ENCODE results near the gene BEND7.

The BEND7 gene

DNA sequence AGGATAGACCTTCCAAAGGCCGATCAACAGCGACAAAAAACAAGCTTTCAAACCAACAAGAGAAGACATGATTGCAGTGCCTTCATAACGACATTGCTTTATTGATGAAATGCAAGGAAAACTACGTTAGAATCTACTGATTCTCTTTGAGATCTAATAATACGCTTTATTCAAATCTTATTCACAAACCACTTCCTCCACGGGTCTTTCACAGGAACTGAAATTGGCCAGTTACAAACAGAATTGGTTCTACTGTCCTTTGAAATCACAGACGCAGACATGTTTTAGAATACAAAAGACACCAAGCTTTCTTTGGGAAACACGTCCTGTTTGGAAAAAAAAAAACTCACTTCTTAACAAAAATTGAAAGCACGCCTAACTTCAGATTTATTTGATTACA is 106.0 kb downstream of the BEND7 start:
- ChIA-PET POLR2A (ENCODE audit: low non-redundant PET) (no interaction called here), CTCF (no interaction called here)
- no peak for DNase-seq (ENCODE audit: low spot score)
- no peak overlapping the region for H3K27ac ChIP-seq
- TF ChIP-seq, protein P1, sequence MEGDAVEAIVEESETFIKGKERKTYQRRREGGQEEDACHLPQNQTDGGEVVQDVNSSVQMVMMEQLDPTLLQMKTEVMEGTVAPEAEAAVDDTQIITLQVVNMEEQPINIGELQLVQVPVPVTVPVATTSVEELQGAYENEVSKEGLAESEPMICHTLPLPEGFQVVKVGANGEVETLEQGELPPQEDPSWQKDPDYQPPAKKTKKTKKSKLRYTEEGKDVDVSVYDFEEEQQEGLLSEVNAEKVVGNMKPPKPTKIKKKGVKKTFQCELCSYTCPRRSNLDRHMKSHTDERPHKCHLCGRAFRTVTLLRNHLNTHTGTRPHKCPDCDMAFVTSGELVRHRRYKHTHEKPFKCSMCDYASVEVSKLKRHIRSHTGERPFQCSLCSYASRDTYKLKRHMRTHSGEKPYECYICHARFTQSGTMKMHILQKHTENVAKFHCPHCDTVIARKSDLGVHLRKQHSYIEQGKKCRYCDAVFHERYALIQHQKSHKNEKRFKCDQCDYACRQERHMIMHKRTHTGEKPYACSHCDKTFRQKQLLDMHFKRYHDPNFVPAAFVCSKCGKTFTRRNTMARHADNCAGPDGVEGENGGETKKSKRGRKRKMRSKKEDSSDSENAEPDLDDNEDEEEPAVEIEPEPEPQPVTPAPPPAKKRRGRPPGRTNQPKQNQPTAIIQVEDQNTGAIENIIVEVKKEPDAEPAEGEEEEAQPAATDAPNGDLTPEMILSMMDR (conservative IDR thresholded peaks at IDR 0.05; ENCODE audit: low read depth): no peak

DNA sequence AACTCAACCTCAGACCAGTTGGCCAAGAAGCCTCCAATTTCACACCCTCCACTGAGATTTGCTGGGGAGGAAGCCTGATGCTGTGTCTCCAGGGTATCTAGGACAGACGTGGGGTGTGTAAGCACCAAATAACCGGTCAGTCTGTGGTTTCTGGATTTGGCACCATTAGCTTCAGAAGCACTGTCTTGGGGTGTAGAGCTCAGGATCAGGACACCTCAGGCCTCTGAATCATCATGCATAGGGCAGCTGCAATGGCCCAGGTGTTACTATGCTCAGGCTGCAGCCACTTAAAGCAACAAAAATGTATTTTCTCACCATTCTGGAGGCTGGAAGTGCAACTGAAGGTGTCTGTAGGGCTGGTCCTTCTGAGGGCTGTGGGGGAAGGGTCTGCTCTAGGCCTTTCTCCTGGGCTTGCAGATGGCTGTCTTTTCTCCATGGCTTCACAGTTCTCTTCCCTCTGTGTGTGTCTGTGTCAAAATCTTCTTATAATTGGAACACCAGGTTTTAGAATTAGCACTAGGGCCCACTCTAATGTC is 107.4 kb downstream of the BEND7 start:
- ChIA-PET POLR2A (ENCODE audit: low non-redundant PET) (no interaction called here), CTCF (interaction anchor here (1.5 kb wide), 1 partner anchor 19 kb away, joined by 6 read pairs; no protein-coding TSS in a partner anchor)
- no peak overlapping the region for H3K27ac ChIP-seq
- DNase-seq (ENCODE audit: low spot score): no peak
- TF ChIP-seq, protein P1 (conservative IDR thresholded peaks at IDR 0.05; ENCODE audit: low read depth): no peak

DNA sequence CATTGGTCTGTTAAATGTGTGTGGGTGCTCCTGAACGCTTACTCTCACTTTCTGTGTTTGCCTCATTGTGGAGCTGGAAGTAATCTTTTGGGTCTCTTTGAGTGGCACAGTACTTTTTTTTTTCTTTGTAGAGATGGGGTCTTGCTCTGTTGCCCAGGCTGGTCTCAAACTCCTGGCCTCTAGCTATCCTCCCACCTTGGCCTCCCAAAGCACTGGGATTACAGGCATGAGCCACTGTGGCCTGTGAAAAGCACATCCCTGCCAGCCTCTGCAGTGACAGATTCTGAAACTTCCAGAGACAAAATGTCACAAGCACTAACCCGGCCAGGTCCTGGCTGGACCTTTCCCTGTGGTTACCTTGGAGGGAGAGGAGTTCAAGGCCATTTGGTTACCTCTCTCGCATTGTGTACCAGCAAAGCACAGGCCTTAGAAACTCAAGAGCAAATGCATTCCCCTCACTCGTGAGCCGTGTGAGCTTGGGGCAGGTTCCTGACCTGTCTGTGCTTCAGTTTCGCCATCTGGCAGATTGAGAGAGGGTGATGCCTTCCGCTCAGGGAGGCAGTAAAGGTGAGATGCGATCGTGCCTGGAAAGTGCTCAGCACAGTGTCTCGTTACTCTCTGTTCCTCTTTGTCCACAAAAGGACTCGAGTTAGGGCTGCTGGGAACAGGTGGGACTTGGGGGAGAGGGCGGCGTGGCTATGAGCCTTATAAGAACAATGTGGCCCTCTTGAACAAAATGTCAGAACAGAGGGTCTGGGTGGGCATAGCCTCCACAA is 108.1 kb downstream of the BEND7 start:
- DNase-seq (ENCODE audit: low spot score): no peak
- ChIA-PET POLR2A (ENCODE audit: low non-redundant PET) (no interaction called here), CTCF (interaction anchor here (1.5 kb wide), 1 partner anchor 20 kb away, joined by 6 read pairs; no protein-coding TSS in a partner anchor)
- no peak overlapping the region for H3K27ac ChIP-seq
- TF ChIP-seq, protein P1 (conservative IDR thresholded peaks at IDR 0.05; ENCODE audit: low read depth): no peak

DNA sequence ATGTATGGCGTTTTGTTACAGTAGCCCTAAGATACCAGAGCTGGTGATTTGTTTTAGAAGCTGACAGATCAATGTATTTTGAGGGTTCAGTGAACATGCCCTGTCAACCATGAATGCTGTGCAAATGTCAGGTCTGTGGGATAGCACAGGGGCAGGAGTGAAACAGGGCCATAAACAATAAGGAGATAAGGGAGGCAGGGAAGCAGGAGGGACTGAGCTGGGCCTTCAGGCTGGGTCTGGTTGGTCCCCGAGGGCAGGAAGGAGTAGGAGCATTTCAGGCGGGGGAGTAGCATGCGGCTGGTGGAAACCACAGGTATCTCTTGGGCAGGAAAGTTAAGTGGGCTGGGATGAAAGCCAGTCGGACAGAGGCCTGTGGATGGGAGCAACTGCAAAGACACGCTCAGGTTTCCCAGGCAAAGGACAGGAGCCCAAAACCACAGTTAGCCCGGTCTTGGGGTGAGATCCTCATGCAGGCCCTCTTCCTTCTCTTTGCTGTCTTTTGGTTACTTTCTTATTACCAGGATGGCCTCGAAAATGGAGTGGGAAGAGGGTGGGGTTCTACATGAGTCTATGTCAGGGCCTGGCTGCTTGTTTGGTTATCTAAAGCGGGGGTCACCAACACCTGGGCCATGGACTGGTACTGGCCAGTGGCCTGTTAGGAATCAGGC is 111.2 kb downstream of the BEND7 start:
- TF ChIP-seq, protein P1 (conservative IDR thresholded peaks at IDR 0.05; ENCODE audit: low read depth): no peak
- ChIA-PET CTCF (no interaction called here), POLR2A (ENCODE audit: low non-redundant PET) (no interaction called here)
- DNase-seq (ENCODE audit: low spot score): no peak
- no peak overlapping the region for H3K27ac ChIP-seq

DNA sequence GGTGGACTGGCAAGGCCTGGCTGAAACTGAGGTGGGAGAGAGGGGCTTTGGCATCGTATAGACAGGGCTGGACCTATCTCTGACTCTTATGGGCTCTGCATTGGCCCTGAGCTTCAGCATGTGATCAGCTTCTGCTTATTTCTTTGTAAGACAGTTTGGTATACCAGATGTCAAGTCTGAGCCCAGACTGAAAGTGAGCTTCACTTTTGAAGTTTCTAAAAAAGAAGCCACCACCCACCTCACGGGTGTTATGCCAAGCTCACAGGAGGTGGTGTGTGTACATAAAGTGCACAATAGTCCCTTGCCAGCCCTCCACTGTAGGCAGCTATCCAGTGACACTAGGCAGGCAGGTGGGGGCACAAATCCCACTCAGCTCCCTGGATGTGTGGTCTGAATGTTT is 112.1 kb downstream of the BEND7 start:
- CTCF ChIA-PET: no interaction called here
- POLR2A ChIA-PET (ENCODE audit: low non-redundant PET): no interaction called here
- TF ChIP-seq, protein P1 (conservative IDR thresholded peaks at IDR 0.05; ENCODE audit: low read depth): no peak
- no peak for DNase-seq (ENCODE audit: low spot score)
- H3K27ac ChIP-seq: no peak overlapping the region

DNA sequence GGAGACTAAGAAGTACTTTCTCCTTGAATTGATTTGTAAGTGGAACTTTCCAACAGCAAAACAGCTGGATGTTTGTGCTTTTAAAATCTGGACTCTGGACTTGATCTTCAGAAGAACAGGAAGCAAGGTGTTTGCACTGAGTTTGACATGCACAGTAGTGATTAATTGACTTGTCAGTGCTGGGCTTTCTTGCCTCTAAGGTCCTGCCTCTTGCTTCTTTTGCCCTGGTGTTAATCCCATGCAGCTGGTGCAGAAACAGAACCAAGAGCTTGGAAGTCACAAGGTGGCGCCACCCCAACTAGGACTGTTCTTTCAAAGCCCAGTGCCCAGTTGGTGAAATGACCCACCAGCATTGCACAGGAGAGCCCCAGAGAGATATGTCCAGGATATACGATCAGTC is 114.0 kb downstream of the BEND7 start:
- DNase-seq (ENCODE audit: low spot score): no peak

More for the DNA sequence above, 114.0 kb downstream of the BEND7 start:
- ChIA-PET CTCF (interaction anchor here (0.6 kb wide), 1 partner anchor 26 kb away, joined by 5 read pairs; no protein-coding TSS in a partner anchor), POLR2A (ENCODE audit: low non-redundant PET) (no interaction called here)
- TF ChIP-seq, protein P1 (conservative IDR thresholded peaks at IDR 0.05; ENCODE audit: low read depth): no peak
- H3K27ac ChIP-seq: no peak overlapping the region

All from RWPE1 (cell line).